SKM-1 (cell line): ENCODE results near the gene MRAP.

Experiments used
- DNase-seq: peaks from one replicate; lab custom pipeline; 2025; ENCODE audit not compliant: unreplicated experiment; lab: John Stamatoyannopoulos, UW

MRAP gene

DNA sequence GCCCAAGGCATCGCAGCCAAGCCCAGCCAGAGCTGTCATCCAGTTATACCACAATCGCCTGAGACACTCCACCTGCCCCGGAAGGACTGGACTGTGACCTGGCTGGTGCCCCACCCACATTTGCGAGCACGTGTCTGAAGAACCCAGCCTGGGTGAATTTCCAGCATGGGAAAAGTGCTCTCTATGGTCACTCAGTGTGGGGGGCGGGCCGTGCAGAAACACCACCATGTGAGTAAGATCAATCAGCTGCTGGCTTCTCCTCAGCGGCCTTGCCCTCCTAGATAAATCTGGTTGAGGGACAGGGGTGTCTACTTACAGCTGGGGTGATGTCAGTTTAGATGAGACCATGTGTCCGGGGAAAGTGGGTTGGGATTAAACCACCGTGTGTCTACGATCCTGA, 49.3 kb downstream of the MRAP start:
- DNase-seq: no peak

DNA sequence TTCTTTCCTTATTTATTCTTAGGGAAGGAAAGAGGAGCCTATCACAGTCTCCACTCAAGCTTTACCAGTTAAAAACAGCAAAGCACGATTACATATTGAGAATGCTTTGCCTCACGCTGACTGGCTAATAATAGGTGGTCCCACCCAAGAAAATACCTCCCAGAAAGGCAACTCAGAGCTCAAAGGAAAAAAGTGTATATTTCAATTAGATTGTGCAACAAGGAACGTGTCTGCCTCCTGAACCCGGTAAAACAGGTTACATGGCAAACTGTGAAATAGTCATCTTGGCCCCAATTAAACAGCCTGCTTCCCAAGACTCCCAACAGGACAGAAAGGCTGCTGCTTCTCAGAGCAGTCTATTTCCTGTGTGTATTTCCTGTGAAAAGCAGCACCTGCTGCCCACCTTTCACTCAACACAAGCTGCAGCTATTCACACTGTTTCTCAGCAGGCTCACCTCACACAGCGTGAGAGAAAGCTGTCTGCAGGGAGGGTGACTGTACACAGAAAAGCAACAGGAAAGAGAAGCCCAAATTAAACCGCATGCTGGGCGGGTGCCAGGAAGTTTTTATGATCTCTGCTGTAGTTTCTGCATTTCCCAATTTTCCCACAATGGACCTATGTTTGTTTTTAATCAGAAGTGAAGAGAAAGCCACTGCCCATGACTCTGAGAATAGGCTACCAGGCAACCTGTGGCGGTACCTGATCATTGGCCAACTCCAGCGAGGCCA, 50.1 kb downstream of the MRAP start:
- no peak for DNase-seq

DNA sequence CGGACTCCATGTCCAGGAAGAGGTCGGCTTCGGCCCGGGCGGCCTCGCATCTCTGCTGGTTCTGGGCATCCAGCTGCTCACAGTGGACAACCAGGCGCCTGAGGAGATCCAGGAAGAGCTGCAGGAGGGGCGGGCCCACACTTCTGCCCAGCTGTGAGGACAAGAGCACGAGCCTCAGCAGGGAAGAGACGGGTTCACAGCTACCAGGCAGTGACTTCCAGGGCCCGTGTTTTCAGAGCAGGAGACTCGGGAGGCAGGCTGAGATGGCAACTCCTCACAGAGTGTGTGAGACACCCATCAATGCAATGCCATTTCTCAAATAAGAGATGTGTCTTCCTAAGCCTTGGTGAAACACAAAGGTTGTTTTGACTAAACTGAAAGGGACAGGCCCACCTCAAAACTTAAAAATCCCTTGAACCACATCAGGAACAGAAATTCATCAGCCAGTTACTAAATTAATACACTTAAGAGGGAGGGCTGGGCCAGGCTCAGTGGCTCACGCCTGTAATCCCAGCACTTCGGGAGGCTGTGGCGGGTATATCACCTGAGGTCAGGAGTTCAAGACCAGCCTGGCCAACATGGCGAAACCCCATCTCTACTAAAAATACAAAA, 50.8 kb downstream of the MRAP start:
- no peak for DNase-seq

DNA sequence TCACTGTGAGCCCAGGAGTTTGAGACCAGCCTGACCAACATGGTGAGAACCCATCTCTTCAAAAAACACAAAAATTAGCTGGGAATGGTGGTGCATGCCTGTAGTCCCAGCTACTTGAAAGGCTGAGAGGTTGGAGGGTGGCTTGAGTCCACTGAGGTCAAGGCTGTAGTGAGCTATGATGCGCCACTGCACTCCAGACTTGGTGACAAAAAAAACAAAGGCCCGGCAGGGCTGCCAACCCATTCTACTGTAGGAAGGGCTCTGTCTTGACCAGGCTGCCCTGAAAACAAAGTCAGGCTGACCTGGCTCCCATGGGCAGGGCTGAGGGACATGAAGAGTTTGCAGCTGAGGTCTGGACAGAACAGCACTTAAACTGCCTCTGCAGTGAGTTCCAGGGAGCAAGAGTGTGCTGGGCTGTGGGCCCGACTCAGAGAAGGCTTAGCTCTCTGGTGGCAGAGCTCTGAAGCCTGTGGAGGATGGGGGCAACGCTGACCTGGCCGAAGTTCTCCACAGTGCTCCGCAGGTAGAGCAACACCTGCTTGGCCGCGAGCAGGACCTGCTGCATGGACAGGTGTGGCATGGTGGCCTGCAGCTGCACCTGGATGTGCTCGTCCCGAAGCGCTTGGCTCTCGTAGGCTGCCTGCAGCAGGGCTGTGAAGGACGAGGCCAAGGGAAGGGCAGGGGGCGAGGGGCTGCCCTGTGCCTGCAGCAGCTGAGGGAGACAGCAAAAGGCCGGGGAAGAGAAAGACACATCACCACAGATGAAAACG, 51.7 kb downstream of the MRAP start:
- no peak for DNase-seq

DNA sequence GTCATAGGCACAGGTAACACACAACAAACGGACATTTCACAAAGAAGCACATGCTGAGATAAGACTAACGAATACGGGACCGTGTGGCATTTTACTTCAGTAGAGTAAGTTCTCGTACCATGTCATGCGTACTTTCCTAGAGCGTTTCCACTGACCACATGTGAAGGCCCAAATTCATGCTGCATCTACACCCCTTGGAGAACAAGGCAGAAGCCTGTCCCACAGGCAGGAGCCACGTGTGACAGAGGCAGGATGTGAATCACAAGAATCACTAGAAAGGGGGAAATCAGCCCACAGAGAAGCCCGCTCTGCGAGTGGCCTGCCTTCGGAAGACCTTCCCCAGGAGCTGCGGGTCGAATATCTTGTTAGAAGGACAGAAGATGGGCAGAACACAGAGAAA, 52.3 kb downstream of the MRAP start:
- no peak for DNase-seq

DNA sequence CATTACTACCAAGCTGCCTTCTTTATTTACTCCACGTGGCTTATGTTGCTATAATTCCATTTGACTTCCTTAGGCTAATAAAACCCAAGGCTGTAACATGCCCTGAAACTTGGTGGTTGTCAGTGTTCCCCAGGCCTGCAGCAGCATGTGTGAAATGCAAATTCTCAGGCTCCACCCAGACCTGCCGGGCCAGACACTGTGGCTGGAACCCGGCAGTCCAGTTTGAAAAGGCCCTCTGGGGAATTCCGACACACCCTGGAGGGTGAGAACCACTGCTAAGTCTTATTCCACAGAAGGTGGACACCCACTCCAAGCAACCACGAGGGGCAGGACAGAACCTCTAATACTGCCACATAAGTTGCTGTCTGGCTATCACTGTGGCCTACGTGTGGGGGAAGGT, 52.8 kb downstream of the MRAP start:
- no peak for DNase-seq

DNA sequence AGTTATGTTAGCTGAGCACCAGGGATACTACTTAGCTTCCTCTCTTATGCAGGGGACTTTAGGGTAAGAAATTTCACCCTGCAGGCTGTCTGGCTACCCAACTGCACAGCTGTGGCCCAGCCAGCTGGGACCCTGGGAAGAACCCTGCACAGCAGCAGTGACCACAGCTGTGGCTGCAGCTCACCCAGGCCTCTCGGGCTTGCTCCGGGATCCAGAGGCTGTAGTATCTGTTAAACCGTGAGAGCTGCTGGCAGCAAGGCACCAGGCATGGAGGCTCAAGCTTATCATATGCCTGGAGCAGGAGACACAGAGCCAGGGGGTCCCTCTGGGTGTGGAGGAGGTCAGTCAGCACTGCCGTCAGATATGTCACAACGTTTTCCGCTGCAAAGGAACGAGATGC, 53.9 kb downstream of the MRAP start:
- DNase-seq: no peak

DNA sequence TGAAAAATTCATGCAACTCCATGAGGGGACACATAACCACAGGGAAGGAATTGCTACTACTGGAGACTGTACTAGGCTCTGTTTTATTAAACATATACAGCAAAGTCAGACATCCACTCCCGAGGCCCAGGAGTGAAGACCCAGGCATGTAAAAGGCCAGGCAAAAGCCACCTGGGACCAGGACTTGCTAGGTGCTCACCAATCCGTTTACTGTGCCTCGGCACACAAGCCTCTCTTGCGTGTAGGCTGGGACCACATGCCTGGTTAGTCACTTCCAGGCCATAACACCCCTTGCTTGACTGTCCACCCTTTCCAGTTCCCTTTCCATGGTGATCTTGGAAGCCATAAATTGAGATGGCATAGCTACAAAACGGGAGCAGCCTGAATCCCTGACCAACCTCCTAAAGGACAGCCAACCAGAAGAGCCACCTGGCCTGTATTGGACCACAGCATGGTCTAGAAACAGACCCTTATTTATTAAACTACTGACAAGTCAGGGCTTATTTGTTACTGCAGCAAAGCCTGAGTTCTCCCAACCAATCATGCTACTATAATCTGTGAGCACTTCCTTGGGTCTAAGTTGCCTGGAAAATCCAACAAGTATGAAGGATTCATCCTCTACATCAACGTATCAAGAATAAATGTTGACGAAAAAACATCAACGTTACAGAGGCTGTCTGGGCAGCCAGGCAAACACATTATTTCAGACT, 54.5 kb downstream of the MRAP start:
- DNase-seq: no peak

DNA sequence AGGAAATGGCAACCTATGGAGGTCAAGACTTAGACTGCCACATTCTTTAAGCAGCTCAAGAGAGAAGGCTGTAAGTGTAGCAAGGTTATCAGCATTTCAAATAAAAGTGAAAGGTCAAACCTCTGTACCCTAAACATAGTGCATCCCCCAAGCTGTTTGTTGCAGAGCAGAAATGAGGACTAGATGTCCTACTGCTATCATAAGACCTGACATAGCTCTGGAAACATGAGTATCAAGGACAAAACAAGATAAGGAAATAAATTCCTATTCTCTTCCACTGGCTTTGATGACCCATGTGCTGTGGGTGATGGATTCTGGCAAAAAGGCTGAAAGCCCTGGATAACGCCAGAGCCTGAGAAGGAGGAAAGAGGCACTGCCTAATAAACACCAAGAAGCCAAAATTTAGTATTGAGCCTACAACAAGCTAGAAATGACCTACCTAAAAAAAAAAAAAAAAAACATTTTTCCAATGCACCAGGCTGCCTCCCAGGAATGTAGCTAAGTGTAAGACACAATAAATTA, 58.3 kb downstream of the MRAP start:
- DNase-seq: no peak

DNA sequence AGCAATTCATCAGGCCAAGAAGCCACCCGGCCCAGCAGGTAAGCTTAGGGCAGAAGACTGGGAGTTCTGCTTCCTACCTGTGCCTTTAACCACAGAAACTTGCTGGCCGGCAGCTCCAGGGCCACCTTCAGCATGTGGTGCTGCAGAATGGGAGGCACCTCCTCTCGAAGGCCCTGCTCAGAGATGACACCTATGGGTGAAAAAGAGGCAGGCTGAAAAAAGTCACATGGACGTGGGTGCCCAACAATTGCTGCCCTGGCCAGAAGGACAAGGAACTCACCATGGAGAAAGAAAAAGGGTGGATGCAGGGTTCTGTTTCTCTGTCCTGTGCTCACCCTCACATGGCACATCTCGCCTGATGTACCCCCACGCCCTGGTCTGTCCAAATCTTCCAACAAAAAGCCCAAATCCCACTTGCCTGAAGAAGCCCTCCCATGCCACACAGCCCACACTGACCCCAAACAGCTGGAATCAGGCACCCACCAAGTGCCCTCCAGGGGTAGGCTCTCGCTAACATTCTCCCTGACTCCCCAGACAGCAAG, 61.1 kb downstream of the MRAP start:
- DNase-seq: no peak

DNA sequence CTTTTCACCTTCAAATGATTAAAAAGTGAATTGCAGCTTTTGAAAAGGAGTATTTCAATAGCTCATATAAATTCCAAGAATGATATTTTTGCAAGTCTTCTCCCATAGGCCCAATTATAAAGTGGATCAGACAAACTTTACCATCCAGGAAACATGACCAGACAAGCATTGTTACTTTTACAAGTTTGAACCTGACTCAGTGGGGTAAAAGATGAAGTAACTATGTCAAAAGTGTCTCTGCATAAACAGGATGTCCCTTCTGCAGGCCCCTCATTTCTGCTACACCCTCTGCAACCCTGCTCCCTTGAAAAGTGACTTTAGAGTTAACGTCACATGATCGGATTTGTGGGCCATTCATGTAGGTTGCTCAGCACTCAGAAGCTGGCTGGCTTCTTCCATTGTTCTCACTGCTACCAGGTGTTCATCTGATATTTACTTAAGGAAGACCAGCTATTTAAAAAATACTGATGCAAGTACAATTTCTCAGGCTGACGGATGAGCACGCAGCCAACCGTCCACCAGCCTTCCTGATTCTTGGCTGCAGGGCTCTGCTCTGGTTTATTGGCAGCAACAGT, 61.8 kb downstream of the MRAP start:
- no peak for DNase-seq
